H1 (cell line): ENCODE measurements around the gene MYBPHL. TPM values are rescaled to one million over a fixed set of nuclear protein-coding genes. Genes with fewer than 3 reads are reported as not detected.

Source experiments
- CEBPB ChIP-seq: IDR thresholded peaks from 2 replicates; pipeline ENCODE4 v1.6.1; 2012; ENCODE audit warnings: low read depth, low read length
- HDAC2 ChIP-seq, 2 experiments: fragments of 300-600 bp in 1 of 2; sonication (generic) in 1 of 2; IDR thresholded peaks; 2 replicates each; pipeline ENCODE4 v1.6.1; 2011 to 2012; ENCODE audit warnings: low read depth in 2 of 2, low read length in 2 of 2, mild to moderate bottlenecking in 2 of 2, moderate library complexity in 2 of 2, borderline replicate concordance in 1 of 2, inconsistent platforms in 1 of 2
- SP1 ChIP-seq: IDR thresholded peaks from 2 replicates; pipeline ENCODE4 v1.6.1; 2011; ENCODE audit warnings: low read depth, low read length
- polyA plus RNA-seq, 7 experiments: library from polyadenylated mRNA; depleted of rRNA in 3 of 7; stranded (reverse) in 5 of 7; unstranded in 2 of 7; fragments of >200 nt in 5 of 7; fragments of 200-250 nt in 2 of 7; gene quantifications; 1 replicate in 5 of 7; 2 replicates in 1 of 7; 4 replicates in 1 of 7; pipeline versions ENCODE4 v1.2.1 to v1.2.3, GENCODE V29; 2011 to 2013; ENCODE audit warnings: missing spikeins in 2 of 7, mixed read lengths in 2 of 7
- total RNA-seq: library from RNA; stranded (reverse); fragmentation: NEBNext Ultra II Directional; extraction: Animal tissue kit (Norgen Biotek cat#: 25700); gene quantifications from 2 replicates; pipeline ENCODE4 v1.2.1, GENCODE V29; 2021
- TF ChIP-seq, protein P1 (sequence below): IDR thresholded peaks from 2 replicates; pipeline ENCODE4 v1.6.1; 2012; ENCODE audit warnings: inconsistent platforms
- TF ChIP-seq, protein P2 (sequence below), 3 experiments: IDR thresholded peaks; 1 replicate in 2 of 3; 2 replicates in 1 of 3; pipeline versions ENCODE4 v1.5.1 to v1.6.1; 2011; ENCODE audit warnings: low read length in 3 of 3, mild to moderate bottlenecking in 3 of 3, inconsistent platforms in 2 of 3, low read depth in 1 of 3, moderate library complexity in 1 of 3; ENCODE audit not compliant: insufficient read depth in 1 of 3; ENCODE audit errors: control extremely low read depth in 1 of 3
- TF ChIP-seq, protein P3 (sequence below): IDR thresholded peaks from 2 replicates; pipeline ENCODE4 v1.6.1; 2011; ENCODE audit warnings: low read depth, mild to moderate bottlenecking, low read length; ENCODE audit not compliant: insufficient read depth

The MYBPHL gene
- total and polyA plus RNA-seq, 2 of the 8 experiments (the other 6 are each of a cell fraction or from before 2014, with no cell fraction given), result 0.24 to 0.30 TPM

DNA sequence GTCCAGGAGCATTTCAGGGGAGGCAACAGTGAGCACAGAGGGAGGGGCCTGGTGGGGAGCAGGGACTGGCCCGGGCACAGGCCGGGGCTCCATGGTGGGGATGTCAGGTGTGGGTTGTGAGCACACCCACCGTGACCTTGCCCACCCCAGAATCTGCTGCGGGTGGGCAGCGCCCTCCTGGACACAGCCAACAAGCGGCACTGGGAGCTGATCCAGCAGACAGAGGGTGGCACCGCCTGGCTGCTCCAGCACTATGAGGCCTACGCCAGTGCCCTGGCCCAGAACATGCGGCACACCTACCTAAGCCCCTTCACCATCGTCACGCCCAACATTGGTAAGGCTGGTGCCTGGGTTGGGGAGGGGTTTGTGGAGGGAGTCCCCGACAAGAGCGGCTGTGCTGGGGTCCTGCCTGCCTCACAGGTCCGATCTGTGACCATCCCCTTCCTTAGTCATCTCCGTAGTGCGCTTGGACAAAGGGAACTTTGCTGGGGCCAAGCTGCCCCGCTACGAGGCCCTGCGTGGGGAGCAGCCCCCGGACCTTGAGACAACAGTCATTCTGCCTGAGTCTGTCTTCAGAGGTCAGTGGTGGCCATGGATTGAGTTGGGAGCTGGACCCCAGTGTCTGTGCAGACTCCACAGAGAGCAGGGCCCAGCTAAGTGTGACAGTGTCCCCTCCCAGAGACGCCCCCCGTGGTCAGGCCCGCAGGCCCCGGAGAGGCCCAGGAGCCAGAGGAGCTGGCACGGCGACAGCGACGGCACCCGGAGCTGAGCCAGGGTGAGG lies 38.2 kb downstream of the MYBPHL start (continued):
- TF ChIP-seq, protein P1, sequence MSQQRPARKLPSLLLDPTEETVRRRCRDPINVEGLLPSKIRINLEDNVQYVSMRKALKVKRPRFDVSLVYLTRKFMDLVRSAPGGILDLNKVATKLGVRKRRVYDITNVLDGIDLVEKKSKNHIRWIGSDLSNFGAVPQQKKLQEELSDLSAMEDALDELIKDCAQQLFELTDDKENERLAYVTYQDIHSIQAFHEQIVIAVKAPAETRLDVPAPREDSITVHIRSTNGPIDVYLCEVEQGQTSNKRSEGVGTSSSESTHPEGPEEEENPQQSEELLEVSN, result no peak
- TF ChIP-seq CEBPB, result no peak
- TF ChIP-seq, protein P2, sequence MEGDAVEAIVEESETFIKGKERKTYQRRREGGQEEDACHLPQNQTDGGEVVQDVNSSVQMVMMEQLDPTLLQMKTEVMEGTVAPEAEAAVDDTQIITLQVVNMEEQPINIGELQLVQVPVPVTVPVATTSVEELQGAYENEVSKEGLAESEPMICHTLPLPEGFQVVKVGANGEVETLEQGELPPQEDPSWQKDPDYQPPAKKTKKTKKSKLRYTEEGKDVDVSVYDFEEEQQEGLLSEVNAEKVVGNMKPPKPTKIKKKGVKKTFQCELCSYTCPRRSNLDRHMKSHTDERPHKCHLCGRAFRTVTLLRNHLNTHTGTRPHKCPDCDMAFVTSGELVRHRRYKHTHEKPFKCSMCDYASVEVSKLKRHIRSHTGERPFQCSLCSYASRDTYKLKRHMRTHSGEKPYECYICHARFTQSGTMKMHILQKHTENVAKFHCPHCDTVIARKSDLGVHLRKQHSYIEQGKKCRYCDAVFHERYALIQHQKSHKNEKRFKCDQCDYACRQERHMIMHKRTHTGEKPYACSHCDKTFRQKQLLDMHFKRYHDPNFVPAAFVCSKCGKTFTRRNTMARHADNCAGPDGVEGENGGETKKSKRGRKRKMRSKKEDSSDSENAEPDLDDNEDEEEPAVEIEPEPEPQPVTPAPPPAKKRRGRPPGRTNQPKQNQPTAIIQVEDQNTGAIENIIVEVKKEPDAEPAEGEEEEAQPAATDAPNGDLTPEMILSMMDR (IDR thresholded peaks at IDR 0.05; ENCODE audit: control extremely low read depth in 1 of 3, insufficient read depth in 1 of 3, low read depth in 1 of 3, low read length in 3 of 3), result no peak
- TF ChIP-seq, protein P3, sequence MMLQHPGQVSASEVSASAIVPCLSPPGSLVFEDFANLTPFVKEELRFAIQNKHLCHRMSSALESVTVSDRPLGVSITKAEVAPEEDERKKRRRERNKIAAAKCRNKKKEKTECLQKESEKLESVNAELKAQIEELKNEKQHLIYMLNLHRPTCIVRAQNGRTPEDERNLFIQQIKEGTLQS, result no peak
- no peak for TF ChIP-seq SP1
- no peak for TF ChIP-seq HDAC2 (IDR thresholded peaks at IDR 0.05; ENCODE audit: borderline replicate concordance in 1 of 2, low read depth in 2 of 2, low read length in 2 of 2)
